Activated naive CD4-positive, alpha-beta T cell (primary cell): ENCODE data around the gene C19orf85.
A peak's percentile ranks its signal among the peaks of the same experiment; 100 is the strongest.

ENCODE experiments used
- DNase-seq, 4 experiments: peaks; one replicate each; lab custom pipeline; 2025; lab: John Stamatoyannopoulos, UW

Gene C19orf85

DNA sequence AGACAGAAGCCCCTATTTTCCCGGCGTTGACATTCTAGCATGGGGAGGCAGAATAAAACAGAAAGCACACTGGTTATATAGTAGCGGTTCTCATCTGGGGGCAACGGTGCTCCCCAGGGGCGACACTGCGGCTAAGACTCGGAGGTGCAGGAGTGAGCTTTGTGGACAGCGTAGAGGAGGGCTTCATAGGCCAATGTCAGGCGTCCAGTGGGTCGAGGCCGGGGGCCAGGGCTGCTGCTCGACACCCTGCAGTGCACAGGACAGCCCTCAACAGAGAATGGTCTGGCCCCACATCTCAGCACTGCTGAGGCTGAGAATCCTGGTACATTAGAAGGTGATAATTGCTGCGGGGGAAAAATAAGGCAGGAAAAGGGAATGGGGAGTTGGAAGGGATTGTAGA lies 13.4 kb upstream of the C19orf85 start:
- DNase-seq, result no peak

DNA sequence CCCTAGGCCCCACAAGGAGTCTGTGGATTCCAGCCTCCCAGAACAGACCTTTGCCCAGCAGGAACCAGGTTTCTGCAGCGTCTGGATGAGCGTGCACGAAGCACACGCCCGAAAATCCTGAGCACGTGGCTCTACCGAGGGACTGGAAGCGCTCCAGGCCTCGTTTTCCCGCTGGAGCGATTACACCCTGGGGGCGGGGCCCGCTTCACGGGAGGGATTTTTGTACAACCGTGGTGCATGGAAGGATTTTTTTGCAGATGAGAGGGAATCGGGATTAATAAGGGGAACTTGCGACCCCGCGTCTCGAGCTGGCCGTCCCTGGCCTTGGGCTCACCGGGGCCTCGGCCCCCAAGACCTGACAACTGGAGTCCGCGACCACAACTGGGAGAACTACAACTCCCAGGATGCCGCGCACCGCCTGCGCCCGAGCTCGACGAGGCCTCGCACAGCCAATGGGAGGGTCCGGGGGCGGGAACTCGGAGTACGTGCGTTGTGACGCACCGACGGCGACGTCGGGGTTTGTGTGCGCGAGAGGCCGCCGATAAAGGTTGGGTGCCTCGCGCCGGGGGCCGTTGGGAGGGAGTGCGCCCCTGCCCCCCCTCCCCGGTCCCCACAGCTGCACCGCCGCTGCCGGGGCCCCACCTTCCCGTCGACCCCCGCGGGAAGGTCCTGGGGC lies 11.7 kb upstream of the C19orf85 start, which contains the start of gene ZNF628:
ZNF628 (plus strand) TSS at position 518 of the 676 bp plus-strand sequence. CDS start 3,294 bp downstream, outside the sequence.
- peak; percentile 90 to 97 (median 92) for DNase-seq

DNA sequence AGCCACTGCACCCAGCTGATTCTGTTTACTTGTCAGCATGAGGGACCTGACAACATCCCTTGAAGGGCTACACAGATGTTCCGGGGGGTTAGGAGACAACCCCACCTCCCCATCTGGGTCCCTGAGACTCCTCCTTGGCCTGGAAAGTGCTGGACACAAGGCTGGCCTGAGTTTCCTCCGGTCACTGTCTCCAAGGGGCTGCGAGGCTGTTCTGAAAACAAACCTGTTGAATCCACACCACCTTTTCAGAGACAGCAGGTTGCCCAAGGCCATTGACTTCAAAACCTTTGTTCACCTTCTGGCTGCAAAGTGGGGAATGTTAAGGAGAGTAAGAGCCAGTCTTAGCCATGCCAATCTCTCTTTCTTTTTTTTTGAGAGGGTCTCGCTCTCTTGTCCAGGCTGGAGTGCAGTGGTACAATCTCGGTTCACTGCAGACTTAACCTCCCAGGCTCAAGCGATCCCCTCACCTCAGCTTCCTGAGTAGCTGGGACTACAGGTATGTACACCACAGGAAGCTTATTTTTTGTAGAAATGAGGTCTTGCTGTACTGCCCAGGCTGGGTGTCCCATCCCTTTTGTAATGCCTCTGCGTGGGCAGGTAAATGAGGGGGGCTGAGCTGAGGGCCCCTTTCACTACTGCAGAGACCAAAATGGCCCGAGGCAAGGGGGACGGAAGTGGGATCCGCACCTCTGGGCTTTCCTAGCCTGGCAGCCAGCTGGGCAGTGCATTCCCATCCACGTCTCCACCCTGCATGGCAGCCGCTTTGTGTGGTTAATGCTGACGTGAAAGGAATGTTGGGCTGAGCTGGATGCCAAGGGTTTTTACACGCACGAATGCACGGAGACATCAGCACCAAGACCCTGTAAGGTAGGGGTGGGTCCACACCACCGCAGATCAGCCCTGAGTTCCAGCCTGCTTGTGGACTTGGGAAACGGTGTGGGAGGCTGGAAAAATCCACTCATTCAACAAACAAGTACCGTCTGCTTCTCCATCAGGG lies 10.0 kb upstream of the C19orf85 start:
- DNase-seq, result no peak

GRCh38 chr19:55473225-55474012 lies 8.9 kb upstream of the C19orf85 start:
- no peak for DNase-seq

DNA sequence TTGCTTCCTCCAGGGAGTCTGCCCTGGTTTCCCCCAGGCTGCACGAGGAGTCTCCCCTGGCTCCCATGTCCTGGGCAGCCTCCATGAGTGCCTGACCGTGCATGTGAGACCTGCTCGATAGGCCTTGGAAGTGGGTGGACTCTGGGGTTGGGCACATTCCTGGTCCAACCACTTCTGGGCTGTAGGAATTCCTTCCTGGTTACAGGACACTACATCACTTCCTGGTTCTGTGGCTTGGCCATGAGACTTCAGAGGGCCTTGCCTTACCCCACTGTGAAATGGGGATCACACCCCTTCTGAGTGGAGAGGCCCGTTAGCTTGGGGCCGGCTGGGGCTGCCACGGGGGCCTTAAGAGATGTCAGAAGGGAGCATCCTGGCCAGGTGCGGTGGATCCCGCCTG lies 7.9 kb upstream of the C19orf85 start:
- DNase-seq, result no peak

DNA sequence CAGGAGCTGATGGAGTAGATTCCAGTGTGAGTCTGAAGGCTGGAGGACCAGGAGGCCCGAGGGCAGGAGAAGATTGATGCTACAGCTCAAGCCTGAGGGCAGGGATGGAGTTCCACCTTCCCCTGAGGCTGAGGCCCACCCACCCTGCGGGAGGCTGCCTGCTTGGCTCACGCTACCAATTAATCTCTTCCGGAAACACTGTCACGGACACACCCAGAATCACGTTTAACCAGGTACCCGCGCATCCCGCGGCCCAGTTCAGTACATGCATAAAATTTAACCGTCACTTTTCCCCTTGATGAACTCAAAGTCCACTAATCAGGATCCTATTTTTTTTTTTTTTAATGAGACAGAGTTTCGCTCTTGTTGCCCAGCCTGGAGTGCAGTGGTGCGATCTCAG lies 6.7 kb upstream of the C19orf85 start:
- no peak for DNase-seq

- DNase-seq, result no peak
These were observed 3.5 kb upstream of the C19orf85 start for GRCh38 chr19:55468054-55468393.

GRCh38 chr19:55467236-55468053 lies 2.9 kb upstream of the C19orf85 start:
- DNase-seq, result peak; percentile 45 to 69 (median 50)

GRCh38 chr19:55466241-55466614 lies 1.7 kb upstream of the C19orf85 start:
- no peak for DNase-seq

DNA sequence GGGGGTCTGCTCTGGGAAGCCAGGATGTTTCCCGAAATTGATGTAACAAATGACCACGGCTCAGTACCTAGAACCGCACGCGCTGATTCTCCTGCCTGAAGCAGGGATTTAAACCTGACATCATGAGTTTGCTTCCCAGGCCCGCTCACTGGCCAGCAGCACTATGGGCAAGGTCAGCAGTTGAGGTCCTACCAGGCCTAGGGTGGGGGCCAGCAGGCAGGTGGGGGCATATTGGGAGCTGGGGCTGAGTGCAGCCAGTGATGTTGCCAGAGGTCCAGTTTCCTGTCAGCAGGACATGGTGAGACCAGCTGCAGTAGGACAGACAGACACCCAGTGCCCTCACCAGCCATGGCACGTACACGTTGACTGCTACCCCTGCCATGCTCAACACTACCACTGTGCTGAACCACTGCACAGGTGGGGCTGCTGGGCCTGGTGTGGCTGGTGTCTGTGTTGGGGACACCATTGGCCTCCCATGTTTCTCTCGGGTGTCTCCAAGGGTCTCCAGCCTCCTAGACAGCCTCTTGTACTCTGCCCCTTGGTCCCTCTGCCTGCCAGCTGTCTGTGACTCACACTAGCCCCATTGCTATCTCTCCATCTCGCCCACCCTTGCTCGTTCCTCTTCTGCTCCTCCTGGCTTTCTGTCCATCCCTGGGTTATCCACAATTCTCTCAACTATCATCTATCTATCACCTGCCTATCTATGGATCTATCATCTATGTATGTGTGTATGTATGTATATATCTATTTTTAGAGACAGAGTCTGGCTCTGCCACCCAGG lies 1.1 kb upstream of the C19orf85 start:
- no peak for DNase-seq

GRCh38 chr19:55464039-55464661 lies 401 bp downstream of the C19orf85 start:
- no peak for DNase-seq

DNA sequence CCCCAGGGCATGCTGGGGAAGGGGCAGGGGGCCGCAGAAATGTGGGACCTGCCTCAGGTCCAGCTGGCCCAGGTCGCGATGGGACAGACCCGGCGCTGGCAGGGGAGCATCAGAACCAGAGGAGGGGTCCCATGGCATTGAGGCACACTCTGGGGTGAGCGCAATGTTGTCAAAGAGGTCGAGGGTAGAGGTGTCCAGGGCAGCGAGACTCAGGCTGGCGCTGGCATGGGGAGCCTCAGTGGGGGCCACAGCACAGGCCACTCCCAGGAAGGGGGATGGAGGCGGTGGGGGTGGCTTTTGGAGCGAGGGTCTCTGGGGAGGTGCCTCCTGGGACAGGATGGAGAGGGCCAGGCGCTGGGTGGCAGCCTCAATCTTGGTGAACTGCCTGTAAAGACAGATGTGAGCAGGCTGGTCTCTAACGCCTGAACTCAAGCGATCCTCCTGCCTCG lies 944 bp downstream of the C19orf85 start:
- DNase-seq, result no peak

GRCh38 chr19:55462722-55463121 lies 1.8 kb downstream of the C19orf85 start:
- DNase-seq, result no peak

DNA sequence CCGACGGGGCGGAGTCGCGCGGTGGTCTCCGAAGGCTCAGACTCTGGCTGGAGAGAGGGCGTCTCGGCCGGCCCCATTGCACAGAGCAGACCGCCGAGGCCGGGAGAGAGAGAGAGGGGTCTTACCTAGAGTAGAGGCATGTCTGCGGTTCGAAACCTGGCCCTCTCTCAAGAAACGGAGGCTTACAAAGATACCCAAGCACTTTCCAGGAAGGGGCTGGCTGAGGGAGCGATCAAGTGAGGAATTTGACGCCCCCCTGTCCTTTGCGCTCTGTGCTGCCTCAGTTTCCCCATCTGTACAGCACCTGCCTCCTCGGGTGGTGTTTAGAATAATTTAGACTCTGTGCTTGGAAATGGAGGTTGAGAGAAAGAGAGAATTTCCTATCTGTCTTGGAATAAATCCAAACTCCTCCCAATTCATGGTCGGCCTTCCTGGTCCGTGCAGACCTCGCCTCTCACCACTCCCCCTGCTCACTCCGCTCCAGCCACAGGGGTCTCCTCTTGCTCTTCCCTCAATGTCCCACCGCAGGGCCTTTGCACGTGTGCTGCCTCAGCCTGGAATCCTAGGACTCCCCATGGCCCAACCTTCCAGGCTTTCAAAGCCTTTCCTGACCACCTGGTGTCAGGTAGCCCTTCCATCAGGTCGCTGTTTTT lies 2.5 kb downstream of the C19orf85 start:
- DNase-seq, result no peak

GRCh38 chr19:55461259-55461973 lies 3.1 kb downstream of the C19orf85 start, which contains the start of gene ISOC2:
TSS of gene ISOC2 (minus strand) at chr19:55461642. CDS start at chr19:55456486, 5,156 bp downstream.
- DNase-seq, result peak; percentile 99 to 100 (median 100)

DNA sequence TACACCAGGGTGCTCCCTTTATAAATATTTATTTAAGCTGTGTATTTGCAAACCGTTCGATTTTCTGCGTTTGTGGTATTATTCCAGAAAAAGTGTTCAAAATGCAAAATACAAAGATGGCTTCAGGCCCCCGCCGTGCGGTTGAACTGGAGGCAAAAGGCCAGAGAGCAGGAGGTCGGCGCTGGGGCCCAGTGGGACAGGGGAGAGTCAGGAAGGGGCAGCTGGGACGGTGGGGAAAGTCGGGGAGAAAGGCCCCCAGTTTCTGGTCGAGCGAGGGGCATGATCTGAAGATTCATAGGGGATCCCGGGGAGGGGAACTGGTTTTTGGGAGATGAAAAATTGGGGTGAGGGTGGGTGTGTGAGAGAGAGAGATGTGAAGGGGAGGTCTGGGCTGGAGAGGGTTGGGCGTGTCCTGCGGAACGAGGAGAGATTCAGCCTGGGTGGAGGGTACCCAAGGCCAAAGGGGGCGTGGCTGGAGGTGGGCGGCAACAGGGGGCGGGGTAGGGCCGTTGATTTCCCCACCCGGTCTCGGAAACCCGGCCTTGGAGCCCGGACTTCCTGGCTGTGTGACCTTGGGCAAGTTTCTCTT lies 3.8 kb downstream of the C19orf85 start:
- DNase-seq, result no peak

DNA sequence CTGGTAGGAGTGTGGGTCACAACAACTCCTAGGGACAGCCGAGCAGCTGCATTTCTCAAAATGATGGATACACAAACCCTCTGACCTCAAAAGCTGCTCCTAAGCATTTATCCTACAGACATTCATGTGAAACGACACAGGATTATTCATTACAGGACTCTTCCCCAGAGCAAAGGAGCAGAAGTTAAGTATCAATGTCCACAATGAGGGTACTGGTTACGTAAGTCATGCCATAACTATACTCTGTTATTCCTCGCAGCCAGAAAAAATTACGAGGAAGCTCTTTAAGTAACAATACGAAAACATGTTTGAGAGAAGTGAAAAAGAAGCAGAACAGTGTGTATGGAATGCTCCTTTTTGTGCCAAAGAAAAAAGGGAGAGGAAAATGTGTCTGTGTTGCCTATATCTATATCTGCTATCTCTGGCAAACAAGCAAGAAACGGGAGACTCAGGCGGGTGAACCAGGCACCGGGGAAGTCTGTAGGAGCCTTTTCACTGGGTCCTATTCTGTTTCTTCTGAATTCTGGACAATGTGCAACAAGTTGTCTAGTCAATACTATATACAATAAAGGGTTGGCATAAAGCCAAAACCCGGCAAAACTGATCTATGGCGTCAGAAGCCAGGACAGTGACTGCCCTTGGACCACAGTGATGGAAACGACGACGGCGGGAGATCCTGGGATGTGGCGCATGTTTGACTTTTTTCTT lies 4.4 kb downstream of the C19orf85 start:
- no peak for DNase-seq

GRCh38 chr19:55459551-55459949 lies 5.0 kb downstream of the C19orf85 start:
- DNase-seq, result no peak
